Lung microvascular endothelial cell (primary cell): Measurements from ENCODE around the gene SLC25A47. TPM values are rescaled to one million over a fixed set of nuclear protein-coding genes. Genes with fewer than 3 reads are reported as not detected.
"Not testable (repeated sequence)": the region's sequence is repeated elsewhere in the genome, so short reads cannot be mapped to it uniquely, and the experiment has no call there.

ENCODE experiments used
- DNase-seq, 2 donors: peaks; one replicate each; pipeline versions ENCODE4 v3.0.0 to v3.0.0-alpha.2; 2010; ENCODE audit warnings: low read depth in 2 of 2
- total RNA-seq: library from RNA; depleted of rRNA; stranded (reverse); fragments of >200 nt; gene quantifications from 2 replicates; pipeline ENCODE4 v1.2.1, GENCODE V29; 2014

SLC25A47 gene
- under 0.01 TPM in 1 of 2 replicates, not detected in the other for total RNA-seq

GRCh38 chr14:100323121-100323941 lies at the start of gene SLC25A47:
Gene SLC25A47 (plus strand): TSS chr14:100323339. CDS start chr14:100323415, 76 bp downstream.
- DNase-seq, result no peak

GRCh38 chr14:100274250-100274649 lies 48.9 kb upstream of the SLC25A47 start:
- DNase-seq, result no peak

DNA sequence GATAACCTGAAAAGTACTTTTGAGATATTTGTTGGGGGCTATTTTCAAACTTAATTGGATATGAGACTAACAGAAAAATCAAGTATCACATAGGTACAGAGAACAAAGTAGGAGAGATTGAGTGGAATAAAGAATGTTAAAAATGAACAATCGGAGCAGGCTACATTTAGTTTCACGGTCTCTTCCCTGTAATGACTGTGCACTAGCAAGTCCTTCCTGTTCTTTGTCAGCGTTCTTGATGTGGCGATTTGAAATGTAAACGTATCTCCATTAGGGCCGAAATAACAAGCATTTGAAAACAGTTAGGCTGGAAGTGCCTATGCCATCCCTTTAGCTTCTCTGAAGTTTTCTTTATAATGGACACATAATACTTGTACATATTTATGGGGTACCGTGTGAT lies 47.9 kb upstream of the SLC25A47 start:
- DNase-seq, result peak in 1 of 2 donors; percentile 60

DNA sequence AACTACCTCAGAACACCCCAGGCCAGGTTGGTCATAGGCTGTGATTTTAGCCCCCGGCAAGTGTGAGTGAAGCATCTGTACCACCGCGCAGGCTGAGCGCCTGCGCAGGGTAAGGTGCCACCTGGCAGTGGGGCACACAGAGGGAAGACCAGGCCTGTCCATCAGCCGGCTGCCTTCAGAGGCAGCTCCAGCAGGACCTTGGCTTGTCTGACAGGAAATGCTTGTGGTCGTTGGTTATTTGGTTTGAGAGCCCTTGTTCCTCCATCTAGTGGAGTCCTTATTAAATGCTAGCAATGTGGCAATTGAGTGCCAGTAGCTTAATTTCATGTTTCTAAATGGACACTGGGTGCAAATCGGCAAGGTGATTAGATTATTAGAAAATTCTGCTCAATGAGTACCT lies 44.4 kb upstream of the SLC25A47 start:
- peak in 1 of 2 donors; percentile 74 for DNase-seq

DNA sequence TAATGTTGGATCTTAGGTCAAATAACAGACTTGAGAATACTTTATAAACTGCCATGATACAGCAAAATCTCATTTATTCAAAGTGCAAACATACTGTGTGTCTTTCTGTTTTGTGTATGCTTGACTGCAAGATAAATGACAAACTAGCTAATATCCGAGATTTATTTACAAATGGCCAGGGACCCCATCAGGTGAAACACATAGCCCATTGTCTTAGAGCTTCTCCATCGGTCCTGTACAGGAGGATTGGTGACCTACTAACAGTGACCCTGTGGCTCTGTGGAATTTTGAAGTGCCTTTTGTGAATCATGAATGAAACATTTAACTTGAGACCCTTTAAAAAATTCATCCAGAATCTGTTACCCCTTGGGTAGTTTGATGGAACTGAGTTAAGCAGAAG lies 44.0 kb upstream of the SLC25A47 start:
- DNase-seq, result no peak

DNA sequence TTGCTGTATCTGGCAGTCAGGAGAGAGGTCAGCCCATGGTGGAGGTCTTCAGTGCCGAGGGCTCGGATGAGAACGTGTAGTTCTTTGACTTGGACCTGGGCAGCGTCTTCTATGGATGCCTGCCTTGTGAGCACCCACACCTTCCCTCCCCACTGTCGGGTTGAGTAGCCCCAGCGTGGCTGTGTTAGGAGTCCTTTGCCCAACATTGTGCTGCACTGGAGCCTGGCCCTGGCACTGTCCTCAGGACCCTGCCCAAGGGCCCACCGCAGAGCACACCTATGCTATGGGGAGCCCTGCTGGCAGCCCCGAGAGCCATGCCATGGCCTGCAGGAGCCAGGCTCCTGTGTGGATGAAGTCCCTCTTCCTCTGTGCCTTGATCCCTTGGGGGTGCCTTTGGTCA lies 43.6 kb upstream of the SLC25A47 start:
- no peak for DNase-seq

- DNase-seq, result no peak
Observed at GRCh38 chr14:100281286-100282082, 41.7 kb upstream of the SLC25A47 start.

- no peak for DNase-seq
Observed at GRCh38 chr14:100282083-100282350, 41.1 kb upstream of the SLC25A47 start.

DNA sequence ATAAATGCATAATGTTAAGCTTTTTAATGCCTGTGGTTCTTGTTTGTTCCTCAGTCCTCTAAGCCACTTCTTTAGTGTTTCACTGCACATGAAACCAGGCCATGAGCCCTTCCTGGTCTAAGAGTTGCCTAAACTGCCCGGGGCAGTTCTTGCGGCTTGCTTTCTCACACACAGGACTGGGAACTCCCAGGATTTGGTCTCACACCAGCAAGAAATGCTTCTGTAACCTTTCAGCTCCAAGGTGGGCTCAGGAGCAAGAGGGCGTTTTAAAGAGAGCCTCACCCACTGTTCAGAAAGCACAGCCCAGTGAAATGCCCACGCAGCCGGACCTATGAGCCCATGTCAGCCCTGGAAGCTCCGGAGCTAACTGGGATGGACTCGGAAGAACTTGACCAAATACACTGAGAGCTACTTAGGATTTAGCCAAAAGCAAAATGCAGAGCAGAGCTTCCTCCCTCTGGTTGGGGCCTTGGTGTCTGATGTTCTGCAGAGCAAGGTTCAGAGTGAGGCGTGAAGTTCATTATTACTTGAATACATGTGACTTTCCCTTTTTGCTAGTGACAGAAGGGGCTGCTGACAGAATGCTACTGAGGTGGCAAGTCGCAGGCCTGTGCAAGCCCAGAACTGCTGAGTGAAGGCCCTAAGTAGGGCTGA lies 40.2 kb upstream of the SLC25A47 start:
- DNase-seq, result no peak

DNA sequence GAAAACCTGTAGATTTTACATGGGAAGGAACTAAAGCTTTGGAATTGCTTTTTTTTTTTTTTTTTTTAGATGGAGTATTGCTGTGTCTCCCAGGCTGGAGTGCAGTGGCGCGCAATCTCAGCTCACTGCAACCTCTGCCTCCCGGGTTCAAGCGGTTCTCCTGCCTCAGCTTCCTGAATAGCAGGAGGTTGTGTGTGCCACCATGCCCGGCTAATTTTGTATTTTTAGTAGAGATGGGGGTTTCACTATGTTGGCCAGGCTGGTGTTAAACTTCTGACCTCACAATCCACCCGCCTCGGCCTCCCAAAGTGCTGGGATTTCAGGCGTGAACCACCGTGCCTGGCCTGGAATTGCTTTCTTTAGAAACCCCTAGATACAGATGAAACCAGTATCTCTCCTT lies 39.7 kb upstream of the SLC25A47 start:
- not testable (repeated sequence) for DNase-seq

- no peak for DNase-seq
Observed at GRCh38 chr14:100283984-100284881, 38.9 kb upstream of the SLC25A47 start.

GRCh38 chr14:100285021-100285912 lies 37.9 kb upstream of the SLC25A47 start:
- peak; percentile 56 to 76 for DNase-seq

DNA sequence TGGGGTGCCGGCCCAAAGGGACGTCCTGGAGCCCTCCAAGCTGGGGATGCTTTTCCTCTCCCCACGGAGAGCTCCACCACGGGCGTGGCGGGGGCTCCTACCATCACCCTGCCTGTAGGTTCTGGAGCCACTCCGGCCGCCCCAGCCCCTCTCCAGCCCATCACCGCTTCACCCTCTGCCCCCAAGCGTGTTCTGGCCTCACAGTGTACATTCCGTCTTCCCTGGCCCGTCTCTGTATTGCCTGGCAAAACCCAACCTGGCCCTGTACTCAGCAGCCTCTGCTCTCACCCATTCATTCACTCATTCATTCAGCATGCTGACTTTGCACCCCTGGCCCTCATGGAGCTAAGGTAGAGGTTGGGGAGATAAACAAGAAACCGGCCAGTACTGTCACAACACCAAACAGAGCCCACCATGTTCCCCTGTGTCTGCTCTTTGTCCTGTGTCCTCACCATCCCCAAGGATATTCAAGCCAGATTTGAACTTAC lies 37.2 kb upstream of the SLC25A47 start:
- no peak for DNase-seq

DNA sequence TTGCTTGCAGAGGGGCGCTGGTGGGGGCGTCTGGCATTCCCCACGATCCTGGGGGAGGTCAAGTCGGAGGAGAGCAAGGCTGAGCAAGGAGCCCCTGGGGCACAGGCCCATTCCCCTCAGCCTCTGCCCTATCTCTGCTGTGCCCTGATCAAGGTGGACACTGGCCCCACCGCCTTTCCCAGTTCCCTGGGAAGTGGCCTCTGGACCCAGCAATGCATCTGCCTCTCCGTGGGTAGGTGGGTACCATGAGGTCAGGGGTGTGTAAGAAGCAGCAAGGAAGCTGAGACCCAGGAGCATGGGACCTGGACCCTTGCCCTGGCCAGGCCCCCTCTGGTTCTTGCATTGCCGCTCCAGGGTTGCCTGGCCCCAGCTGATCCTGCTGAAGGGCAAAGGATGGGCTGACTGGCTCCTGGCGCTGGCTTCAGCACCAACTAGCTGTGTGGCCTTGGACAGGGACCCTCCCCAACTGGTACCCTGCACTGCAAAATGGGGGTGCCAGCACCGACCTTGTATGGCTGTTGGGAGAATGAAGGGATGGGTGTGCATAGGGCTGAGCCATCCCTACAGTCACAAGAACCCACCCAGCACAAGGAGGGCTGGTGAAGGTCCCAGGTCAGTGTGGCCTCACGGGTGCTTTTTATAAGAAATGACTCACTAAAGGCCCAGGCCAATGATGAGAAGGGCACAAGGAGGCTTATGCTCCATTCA lies 36.5 kb upstream of the SLC25A47 start:
- no peak for DNase-seq

GRCh38 chr14:100287202-100287997 lies 35.7 kb upstream of the SLC25A47 start:
- DNase-seq, result no peak

- not testable (repeated sequence) for DNase-seq
Observed at GRCh38 chr14:100287998-100288295, 35.2 kb upstream of the SLC25A47 start.

- DNase-seq, result no peak
Observed at GRCh38 chr14:100288382-100289185, 34.6 kb upstream of the SLC25A47 start.
